ENCODE measurements around the gene SHF.

DNA sequence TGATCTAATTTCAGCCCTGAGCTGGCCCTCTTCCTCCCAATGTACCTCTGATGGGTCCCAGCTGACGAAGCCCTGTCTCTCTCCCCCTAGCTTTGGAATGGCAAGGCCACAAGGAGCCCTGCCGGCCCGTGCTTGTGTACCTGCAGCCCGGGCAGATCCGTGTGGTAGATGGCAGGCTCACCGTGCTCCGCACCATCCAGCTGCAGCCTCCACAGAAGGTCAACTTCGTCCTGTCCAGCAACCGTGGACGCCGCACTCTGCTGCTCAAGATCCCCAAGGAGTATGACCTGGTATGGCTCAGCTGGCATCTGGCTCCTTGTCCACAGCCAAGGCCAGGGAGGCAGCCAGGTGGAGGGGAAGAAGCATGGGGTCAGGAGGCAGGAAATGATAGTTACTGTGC lies 43.8 kb downstream of the SHF start:
- TF ChIP-seq, protein P1, sequence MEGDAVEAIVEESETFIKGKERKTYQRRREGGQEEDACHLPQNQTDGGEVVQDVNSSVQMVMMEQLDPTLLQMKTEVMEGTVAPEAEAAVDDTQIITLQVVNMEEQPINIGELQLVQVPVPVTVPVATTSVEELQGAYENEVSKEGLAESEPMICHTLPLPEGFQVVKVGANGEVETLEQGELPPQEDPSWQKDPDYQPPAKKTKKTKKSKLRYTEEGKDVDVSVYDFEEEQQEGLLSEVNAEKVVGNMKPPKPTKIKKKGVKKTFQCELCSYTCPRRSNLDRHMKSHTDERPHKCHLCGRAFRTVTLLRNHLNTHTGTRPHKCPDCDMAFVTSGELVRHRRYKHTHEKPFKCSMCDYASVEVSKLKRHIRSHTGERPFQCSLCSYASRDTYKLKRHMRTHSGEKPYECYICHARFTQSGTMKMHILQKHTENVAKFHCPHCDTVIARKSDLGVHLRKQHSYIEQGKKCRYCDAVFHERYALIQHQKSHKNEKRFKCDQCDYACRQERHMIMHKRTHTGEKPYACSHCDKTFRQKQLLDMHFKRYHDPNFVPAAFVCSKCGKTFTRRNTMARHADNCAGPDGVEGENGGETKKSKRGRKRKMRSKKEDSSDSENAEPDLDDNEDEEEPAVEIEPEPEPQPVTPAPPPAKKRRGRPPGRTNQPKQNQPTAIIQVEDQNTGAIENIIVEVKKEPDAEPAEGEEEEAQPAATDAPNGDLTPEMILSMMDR (IDR thresholded peaks at IDR 0.05): no peak
- no peak for TF ChIP-seq ZFX (IDR thresholded peaks at IDR 0.05; ENCODE audit: borderline replicate concordance)

Data from 22Rv1 (cell line).